ENCODE results near the gene WDR36. TPM values are rescaled to one million over a fixed set of nuclear protein-coding genes. Genes with fewer than 3 reads are reported as not detected.

Gene WDR36
- total and polyA plus RNA-seq, 2 experiments from 2014 or later = 18.5 to 56.8 TPM

DNA sequence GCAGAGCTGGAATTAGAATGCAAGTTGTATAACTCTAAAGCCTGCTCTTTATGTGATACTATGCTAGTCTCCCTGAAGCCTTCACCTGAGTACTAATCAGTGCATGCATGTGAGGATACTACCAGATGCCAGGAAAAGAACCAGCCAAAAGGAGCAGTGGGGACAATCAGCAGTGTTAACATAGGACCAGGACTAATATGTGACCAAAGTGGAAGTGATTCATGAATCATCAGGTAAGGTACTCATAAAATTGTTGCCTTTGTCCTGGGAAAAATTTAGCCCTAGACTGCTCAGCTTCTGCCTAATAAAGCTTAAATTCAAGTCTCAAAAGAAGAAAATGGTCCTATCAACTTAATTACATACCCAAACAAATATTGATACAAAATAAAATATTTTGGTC, 34.1 kb upstream of the WDR36 start:
- no peak overlapping the region for H3K27ac ChIP-seq (ENCODE audit: low read depth)
- TF ChIP-seq, protein P1, sequence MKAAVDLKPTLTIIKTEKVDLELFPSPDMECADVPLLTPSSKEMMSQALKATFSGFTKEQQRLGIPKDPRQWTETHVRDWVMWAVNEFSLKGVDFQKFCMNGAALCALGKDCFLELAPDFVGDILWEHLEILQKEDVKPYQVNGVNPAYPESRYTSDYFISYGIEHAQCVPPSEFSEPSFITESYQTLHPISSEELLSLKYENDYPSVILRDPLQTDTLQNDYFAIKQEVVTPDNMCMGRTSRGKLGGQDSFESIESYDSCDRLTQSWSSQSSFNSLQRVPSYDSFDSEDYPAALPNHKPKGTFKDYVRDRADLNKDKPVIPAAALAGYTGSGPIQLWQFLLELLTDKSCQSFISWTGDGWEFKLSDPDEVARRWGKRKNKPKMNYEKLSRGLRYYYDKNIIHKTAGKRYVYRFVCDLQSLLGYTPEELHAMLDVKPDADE (IDR thresholded peaks at IDR 0.05) = no peak
- TF ChIP-seq, protein P2, sequence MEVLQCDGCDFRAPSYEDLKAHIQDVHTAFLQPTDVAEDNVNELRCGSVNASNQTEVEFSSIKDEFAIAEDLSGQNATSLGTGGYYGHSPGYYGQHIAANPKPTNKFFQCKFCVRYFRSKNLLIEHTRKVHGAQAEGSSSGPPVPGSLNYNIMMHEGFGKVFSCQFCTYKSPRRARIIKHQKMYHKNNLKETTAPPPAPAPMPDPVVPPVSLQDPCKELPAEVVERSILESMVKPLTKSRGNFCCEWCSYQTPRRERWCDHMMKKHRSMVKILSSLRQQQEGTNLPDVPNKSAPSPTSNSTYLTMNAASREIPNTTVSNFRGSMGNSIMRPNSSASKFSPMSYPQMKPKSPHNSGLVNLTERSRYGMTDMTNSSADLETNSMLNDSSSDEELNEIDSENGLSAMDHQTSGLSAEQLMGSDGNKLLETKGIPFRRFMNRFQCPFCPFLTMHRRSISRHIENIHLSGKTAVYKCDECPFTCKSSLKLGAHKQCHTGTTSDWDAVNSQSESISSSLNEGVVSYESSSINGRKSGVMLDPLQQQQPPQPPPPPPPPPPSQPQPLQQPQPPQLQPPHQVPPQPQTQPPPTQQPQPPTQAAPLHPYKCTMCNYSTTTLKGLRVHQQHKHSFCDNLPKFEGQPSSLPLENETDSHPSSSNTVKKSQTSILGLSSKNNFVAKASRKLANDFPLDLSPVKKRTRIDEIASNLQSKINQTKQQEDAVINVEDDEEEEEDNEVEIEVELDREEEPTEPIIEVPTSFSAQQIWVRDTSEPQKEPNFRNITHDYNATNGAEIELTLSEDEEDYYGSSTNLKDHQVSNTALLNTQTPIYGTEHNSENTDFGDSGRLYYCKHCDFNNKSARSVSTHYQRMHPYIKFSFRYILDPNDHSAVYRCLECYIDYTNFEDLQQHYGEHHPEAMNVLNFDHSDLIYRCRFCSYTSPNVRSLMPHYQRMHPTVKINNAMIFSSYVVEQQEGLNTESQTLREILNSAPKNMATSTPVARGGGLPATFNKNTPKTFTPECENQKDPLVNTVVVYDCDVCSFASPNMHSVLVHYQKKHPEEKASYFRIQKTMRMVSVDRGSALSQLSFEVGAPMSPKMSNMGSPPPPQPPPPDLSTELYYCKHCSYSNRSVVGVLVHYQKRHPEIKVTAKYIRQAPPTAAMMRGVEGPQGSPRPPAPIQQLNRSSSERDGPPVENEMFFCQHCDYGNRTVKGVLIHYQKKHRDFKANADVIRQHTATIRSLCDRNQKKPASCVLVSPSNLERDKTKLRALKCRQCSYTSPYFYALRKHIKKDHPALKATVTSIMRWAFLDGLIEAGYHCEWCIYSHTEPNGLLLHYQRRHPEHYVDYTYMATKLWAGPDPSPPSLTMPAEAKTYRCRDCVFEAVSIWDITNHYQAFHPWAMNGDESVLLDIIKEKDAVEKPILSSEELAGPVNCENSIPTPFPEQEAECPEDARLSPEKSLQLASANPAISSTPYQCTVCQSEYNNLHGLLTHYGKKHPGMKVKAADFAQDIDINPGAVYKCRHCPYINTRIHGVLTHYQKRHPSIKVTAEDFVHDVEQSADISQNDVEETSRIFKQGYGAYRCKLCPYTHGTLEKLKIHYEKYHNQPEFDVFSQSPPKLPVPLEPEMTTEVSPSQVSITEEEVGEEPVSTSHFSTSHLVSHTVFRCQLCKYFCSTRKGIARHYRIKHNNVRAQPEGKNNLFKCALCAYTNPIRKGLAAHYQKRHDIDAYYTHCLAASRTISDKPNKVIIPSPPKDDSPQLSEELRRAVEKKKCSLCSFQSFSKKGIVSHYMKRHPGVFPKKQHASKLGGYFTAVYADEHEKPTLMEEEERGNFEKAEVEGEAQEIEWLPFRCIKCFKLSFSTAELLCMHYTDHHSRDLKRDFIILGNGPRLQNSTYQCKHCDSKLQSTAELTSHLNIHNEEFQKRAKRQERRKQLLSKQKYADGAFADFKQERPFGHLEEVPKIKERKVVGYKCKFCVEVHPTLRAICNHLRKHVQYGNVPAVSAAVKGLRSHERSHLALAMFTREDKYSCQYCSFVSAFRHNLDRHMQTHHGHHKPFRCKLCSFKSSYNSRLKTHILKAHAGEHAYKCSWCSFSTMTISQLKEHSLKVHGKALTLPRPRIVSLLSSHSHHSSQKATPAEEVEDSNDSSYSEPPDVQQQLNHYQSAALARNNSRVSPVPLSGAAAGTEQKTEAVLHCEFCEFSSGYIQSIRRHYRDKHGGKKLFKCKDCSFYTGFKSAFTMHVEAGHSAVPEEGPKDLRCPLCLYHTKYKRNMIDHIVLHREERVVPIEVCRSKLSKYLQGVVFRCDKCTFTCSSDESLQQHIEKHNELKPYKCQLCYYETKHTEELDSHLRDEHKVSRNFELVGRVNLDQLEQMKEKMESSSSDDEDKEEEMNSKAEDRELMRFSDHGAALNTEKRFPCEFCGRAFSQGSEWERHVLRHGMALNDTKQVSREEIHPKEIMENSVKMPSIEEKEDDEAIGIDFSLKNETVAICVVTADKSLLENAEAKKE (CRISPR knock-in tag; IDR thresholded peaks at IDR 0.05) = no peak
- TF ChIP-seq, protein P3, sequence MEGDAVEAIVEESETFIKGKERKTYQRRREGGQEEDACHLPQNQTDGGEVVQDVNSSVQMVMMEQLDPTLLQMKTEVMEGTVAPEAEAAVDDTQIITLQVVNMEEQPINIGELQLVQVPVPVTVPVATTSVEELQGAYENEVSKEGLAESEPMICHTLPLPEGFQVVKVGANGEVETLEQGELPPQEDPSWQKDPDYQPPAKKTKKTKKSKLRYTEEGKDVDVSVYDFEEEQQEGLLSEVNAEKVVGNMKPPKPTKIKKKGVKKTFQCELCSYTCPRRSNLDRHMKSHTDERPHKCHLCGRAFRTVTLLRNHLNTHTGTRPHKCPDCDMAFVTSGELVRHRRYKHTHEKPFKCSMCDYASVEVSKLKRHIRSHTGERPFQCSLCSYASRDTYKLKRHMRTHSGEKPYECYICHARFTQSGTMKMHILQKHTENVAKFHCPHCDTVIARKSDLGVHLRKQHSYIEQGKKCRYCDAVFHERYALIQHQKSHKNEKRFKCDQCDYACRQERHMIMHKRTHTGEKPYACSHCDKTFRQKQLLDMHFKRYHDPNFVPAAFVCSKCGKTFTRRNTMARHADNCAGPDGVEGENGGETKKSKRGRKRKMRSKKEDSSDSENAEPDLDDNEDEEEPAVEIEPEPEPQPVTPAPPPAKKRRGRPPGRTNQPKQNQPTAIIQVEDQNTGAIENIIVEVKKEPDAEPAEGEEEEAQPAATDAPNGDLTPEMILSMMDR (conservative IDR thresholded peaks at IDR 0.05; ENCODE audit: low read depth in 2 of 2) = no peak
- TF ChIP-seq ZNF331 (CRISPR knock-in tag; IDR thresholded peaks at IDR 0.05; ENCODE audit: low read depth) (no peak), STAT1 (IDR thresholded peaks at IDR 0.05; ENCODE audit: unreplicated experiment) (no peak)
- H4K20me1 ChIP-seq (replicated peaks; ENCODE audit: insufficient read depth) = no peaks in the 10 kb centered on the region
- H3K4me1 ChIP-seq (ENCODE audit: insufficient read depth) = no peaks in the 10 kb centered on the region
- no peak overlapping the region for H2AFZ ChIP-seq
- no peaks in the 10 kb centered on the region for H3K79me2 ChIP-seq (replicated peaks; ENCODE audit: insufficient read depth)
- H3K36me3 ChIP-seq (ENCODE audit: insufficient read depth) = no peaks in the 10 kb centered on the region
- no peak overlapping the region for H3K4me2 ChIP-seq
- no peaks in the 10 kb centered on the region for H3K9me2 ChIP-seq (ENCODE audit: insufficient read depth)
- no peak overlapping the region for H3K4me3 Mint-ChIP-seq
- H3K36me3 Mint-ChIP-seq (ENCODE audit: low read depth) = no peaks in the 10 kb centered on the region
- no peaks in the 10 kb centered on the region for H3K4me1 Mint-ChIP-seq
- no peaks in the 10 kb centered on the region for H3K9me3 Mint-ChIP-seq
- no peak overlapping the region for H3K4me3 ChIP-seq
- H3K27ac Mint-ChIP-seq = no peak overlapping the region
- no peaks in the 10 kb centered on the region for H3K27me3 ChIP-seq (ENCODE audit: insufficient read depth)
- H3K27me3 Mint-ChIP-seq (ENCODE audit: insufficient read depth, low read depth, poor library complexity) = peaks cover 5% of the 10 kb centered on the region
- H3F3A ChIP-seq (replicated peaks; ENCODE audit: low read depth) = no peaks in the 10 kb centered on the region
- DNase-seq (ENCODE audit: low spot score) (no peak), ATAC-seq (no peak)

Data from GM23338 (cell line).